Right lobe of liver (tissue), 6 donors: ENCODE measurements around the gene PGAP1. TPM values are rescaled to one million over a fixed set of nuclear protein-coding genes. Genes with fewer than 3 reads are reported as not detected.

Experiments used
- ATAC-seq, 4 donors: fragments of 200-7000 bp; cut with Tn5 transposase; one replicate each; pipeline ENCODE4 v1.9.1; 2020; ENCODE audit warnings: mild to moderate bottlenecking in 4 of 4, moderate library complexity in 4 of 4
- DNase-seq, 3 donors: peaks; one replicate each; pipeline ENCODE4 v3.0.0-alpha.2; 2020
- H3K27ac ChIP-seq, 3 donors: fragments of 200-600 bp; one replicate each; pipeline ENCODE4 v1.8.0; 2022
- H3K27me3 ChIP-seq, 2 donors: fragments of 200-600 bp; one replicate each; pipeline ENCODE4 v1.8.0; 2022
- H3K36me3 ChIP-seq, 4 donors: fragments of 200-600 bp; sonication (generic) in 1 of 4; one replicate each; pipeline versions ENCODE4 v1.5.1 to v1.8.0; 2017 to 2022; ENCODE audit warnings: control low read depth in 1 of 4
- H3K4me1 ChIP-seq, 4 donors: fragments of 200-600 bp; sonication (generic) in 1 of 4; one replicate each; pipeline versions ENCODE4 v1.5.1 to v1.8.0; 2017 to 2022; ENCODE audit warnings: control low read depth in 1 of 4
- H3K4me3 ChIP-seq, 3 donors: fragments of 200-600 bp; one replicate each; pipeline ENCODE4 v1.8.0; 2022
- H3K9me3 ChIP-seq, 4 donors: fragments of 200-600 bp; sonication (generic) in 1 of 4; one replicate each; pipeline versions ENCODE4 v1.5.1 to v1.8.0; 2017 to 2022; ENCODE audit warnings: control low read depth in 1 of 4
- POLR2A ChIP-seq: fragments of 450-650 bp; IDR thresholded peaks from one replicate; pipeline ENCODE4 v1.6.1; 2017; ENCODE audit warnings: antibody characterized with exemption, mild to moderate bottlenecking
- WGBS: methylation state at CpG from one replicate; pipeline ENCODE4 v1.1.6; 2018; ENCODE audit warnings: low coverage, low lambda C conversion rate; ENCODE audit not compliant: insufficient coverage; ENCODE audit errors: missing lambda C conversion rate; 5-methylcytosine and 5-hydroxymethylcytosine counted together
- intact Hi-C, 2 donors: fragments of 100-400 bp; cut with DNase I; formaldehyde crosslinking; loops; one replicate each; pipeline versions ENCODE4 v1.11.2 to v1.14.1; 2022
- total RNA-seq, 6 experiments: library from RNA; depleted of rRNA in 2 of 6; stranded (reverse); fragments of >200 nt in 2 of 6; fragmentation: NEBNext Ultra II Directional in 3 of 6; extraction: Animal tissue kit (Norgen Biotek cat#: 25700) in 3 of 6; gene quantifications; one replicate each; pipeline versions ENCODE4 v1.1.0 to v1.2.4, GENCODE V29; 2016 to 2023
- TF ChIP-seq, protein P1 (sequence below), 4 donors: fragments of 200-600 bp in 3 of 4; fragments of 450-650 bp in 1 of 4; IDR thresholded peaks; one replicate each; pipeline versions ENCODE4 v1.5.1 to v1.8.0; 2016 to 2022; ENCODE audit warnings: antibody characterized with exemption in 4 of 4, mild to moderate bottlenecking in 2 of 4
- donor health status: DM: no; HTN: yes; CAD: no.
- donor health status: DM: no; HTN: no; CAD: no.
- donor health status: DM: no; HTN: no; CAD: no.
- donor health status: DM: no; HTN: yes; CAD: no.
- donor health status: DM: no; HTN: yes; CAD: no.

Gene PGAP1
- total RNA-seq, 6 experiments from 2014 or later, result 2.2 to 4.2 (median 3.5) TPM

GRCh38 chr2:196925768-196926561 lies 542 bp downstream of the PGAP1 start:
- H3K27me3 ChIP-seq, result no peaks in the 10 kb centered on the region
- under 1% methylated on average over 37 of the region's 37 CpGs for WGBS

GRCh38 chr2:196925051-196925767 lies 1.3 kb downstream of the PGAP1 start:
- ATAC-seq (no peak), DNase-seq (no peak)
- no peak for TF ChIP-seq POLR2A
- TF ChIP-seq, protein P1, sequence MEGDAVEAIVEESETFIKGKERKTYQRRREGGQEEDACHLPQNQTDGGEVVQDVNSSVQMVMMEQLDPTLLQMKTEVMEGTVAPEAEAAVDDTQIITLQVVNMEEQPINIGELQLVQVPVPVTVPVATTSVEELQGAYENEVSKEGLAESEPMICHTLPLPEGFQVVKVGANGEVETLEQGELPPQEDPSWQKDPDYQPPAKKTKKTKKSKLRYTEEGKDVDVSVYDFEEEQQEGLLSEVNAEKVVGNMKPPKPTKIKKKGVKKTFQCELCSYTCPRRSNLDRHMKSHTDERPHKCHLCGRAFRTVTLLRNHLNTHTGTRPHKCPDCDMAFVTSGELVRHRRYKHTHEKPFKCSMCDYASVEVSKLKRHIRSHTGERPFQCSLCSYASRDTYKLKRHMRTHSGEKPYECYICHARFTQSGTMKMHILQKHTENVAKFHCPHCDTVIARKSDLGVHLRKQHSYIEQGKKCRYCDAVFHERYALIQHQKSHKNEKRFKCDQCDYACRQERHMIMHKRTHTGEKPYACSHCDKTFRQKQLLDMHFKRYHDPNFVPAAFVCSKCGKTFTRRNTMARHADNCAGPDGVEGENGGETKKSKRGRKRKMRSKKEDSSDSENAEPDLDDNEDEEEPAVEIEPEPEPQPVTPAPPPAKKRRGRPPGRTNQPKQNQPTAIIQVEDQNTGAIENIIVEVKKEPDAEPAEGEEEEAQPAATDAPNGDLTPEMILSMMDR (IDR thresholded peaks at IDR 0.05), result no peak
- Histone ChIP-seq H3K4me1 (peaks cover 0 to 11% (median 4%) of the 10 kb centered on the region in 4 donors), H3K27ac (peak overlapping the region in 1 of 3 donors; percentile 82), H3K9me3 (no peaks in the 10 kb centered on the region), H3K4me3 (peak overlapping the region; percentile 64 to 73 (median 73)), H3K36me3 (no peaks in the 10 kb centered on the region), H3K27me3 (no peaks in the 10 kb centered on the region)
- WGBS, result 25% methylated on average over 11 of the region's 11 CpGs
- intact Hi-C loops, result no loop called here

More at GRCh38 chr2:196925768-196926561, 542 bp downstream of the PGAP1 start:
- intact Hi-C loops, result no loop called here
- peak; percentile 43 to 55 (median 47) for ATAC-seq
- Histone ChIP-seq H3K27ac (peak overlapping the region; percentile 63 to 82 (median 80)), H3K4me3 (peak overlapping the region; percentile 64 to 73 (median 73)), H3K36me3 (no peaks in the 10 kb centered on the region), H3K9me3 (no peaks in the 10 kb centered on the region), H3K4me1 (peaks cover 0 to 11% (median 4%) of the 10 kb centered on the region in 4 donors)
- TF ChIP-seq POLR2A, result no peak
- TF ChIP-seq, protein P1 (IDR thresholded peaks at IDR 0.05), result no peak
- DNase-seq, result peak; percentile 39 to 59 (median 55)

DNA sequence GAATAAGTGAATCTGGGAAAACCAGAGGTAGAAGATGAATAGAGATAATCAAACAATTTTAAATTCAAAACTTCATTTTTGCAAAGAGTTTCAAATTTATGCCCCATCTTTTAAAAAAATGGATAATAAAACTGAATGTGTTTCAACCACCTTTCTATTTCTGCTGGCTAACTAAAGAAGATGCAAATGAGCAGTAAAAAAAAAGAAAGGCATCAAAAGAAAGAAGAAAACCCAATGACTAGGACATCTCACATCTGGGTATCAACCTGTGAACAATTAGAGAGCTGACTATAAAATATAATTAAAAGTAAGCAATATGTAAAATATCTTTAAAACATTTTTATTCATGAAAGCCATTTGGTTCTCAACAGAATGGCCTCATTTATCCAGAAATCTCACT lies 2.5 kb downstream of the PGAP1 start:
- no peak for DNase-seq
- Histone ChIP-seq H3K27ac (no peak overlapping the region), H3K36me3 (no peaks in the 10 kb centered on the region), H3K9me3 (no peaks in the 10 kb centered on the region), H3K4me1 (peaks cover 0 to 11% (median 4%) of the 10 kb centered on the region in 4 donors), H3K4me3 (no peak overlapping the region), H3K27me3 (no peaks in the 10 kb centered on the region)
- ATAC-seq, result no peak
- intact Hi-C loops, result no loop called here
- no peak for TF ChIP-seq POLR2A
- TF ChIP-seq, protein P1 (IDR thresholded peaks at IDR 0.05), result no peak

DNA sequence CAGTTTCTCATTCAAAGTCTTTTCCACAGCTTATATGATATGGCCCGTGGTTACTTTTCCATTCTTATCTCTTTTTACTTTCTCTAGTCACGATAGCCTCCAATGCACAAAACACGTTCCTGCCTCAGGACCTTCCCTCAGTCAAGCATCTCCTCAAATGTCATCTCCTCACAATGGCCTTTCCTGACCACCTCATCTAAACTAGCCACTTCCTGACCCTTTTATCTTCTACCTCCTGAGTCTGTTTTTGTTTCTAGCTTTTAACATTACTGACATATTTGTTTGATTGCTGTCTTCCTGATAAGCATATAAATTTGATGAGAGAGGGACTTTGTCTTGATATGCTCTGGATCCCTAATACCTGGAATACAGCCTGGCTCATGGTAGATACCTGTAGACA lies 7.6 kb downstream of the PGAP1 start:
- 93% methylated on average over 3 of the region's 3 CpGs for WGBS
- Histone ChIP-seq H3K36me3 (no peaks in the 10 kb centered on the region), H3K27ac (no peak overlapping the region), H3K4me3 (no peak overlapping the region), H3K4me1 (no peaks in the 10 kb centered on the region), H3K9me3 (no peaks in the 10 kb centered on the region), H3K27me3 (no peaks in the 10 kb centered on the region)
- TF ChIP-seq, protein P1 (IDR thresholded peaks at IDR 0.05), result no peak
- TF ChIP-seq POLR2A, result no peak
- intact Hi-C loops, result no loop called here
- DNase-seq (no peak), ATAC-seq (no peak)
